HCT116 (cell line): ENCODE data around the gene TRMT61B. TPM values are rescaled to one million over a fixed set of nuclear protein-coding genes. Genes with fewer than 3 reads are reported as not detected.

Experiments used
- ATAC-seq: fragments of 200-7000 bp; cut with Tn5 transposase; 2 replicates; pipeline ENCODE4 v1.9.1; 2020; ENCODE audit warnings: mild to moderate bottlenecking, moderate library complexity
- BruUV-seq: library from RNA; stranded (reverse); fragments of 400-500 nt; replicated peaks from 2 replicates; lab custom pipeline; 2021; lab: Mats Ljungman, UMichigan
- CTCF ChIA-PET: fragments of 300-600 bp; sonication (Branson Sonifier 250); formaldehyde crosslinking; loops from one replicate; lab custom pipeline; 2021; ENCODE audit warnings: antibody characterized with exemption; lab: Charles Lee
- POLR2A ChIA-PET: fragments of 300-600, 350-600 bp; sonication (Branson Sonifier 250); formaldehyde crosslinking; loops from one replicate; lab custom pipeline; 2021; ENCODE audit warnings: antibody characterized with exemption; lab: Charles Lee
- RAD21 ChIA-PET, 2 experiments: fragments of 300-600 bp; sonication (Branson Sonifier 250); formaldehyde crosslinking; loops; one replicate each; lab custom pipeline; 2023; ENCODE audit warnings: low total read pairs in 2 of 2; ENCODE audit not compliant: uncharacterized antibody in 2 of 2, unreplicated experiment in 2 of 2, low non-redundant PET in 1 of 2; lab: Charles Lee
- DNase-seq: peaks from one replicate; pipeline ENCODE4 v3.0.0-alpha.2; 2010; ENCODE audit warnings: low read depth, low spot score
- H2AFZ ChIP-seq: fragments of 200-600 bp; shearing (Covaris generic), sonication (generic); 2 replicates; pipeline ENCODE4 v1.6.1; 2017; ENCODE audit warnings: low read depth, mixed run types, mixed read lengths, antibody characterized with exemption, low read length; ENCODE audit not compliant: poor library complexity, severe bottlenecking
- H3K27ac ChIP-seq: 2 replicates; pipeline ENCODE4 v1.5.1; 2012; ENCODE audit warnings: low read depth, low read length
- H3K27me3 ChIP-seq: fragments of 200-600 bp; sonication (generic); 2 replicates; pipeline ENCODE4 v1.6.1; 2016; ENCODE audit warnings: mixed run types, low read length, mixed read lengths; ENCODE audit not compliant: insufficient read depth
- H3K36me3 ChIP-seq, 2 experiments: fragments of 200-500 bp in 1 of 2; fragments of 200-600 bp in 1 of 2; sonication (Bioruptor generic) in 1 of 2; sonication (generic) in 1 of 2; 2 replicates each; pipeline versions ENCODE4 v1.5.1 to v1.6.1; 2014 to 2016; ENCODE audit warnings: low read length in 2 of 2, inconsistent platforms in 1 of 2, mixed read lengths in 1 of 2, mixed run types in 1 of 2; ENCODE audit not compliant: insufficient read depth in 2 of 2, control insufficient read depth in 1 of 2
- H3K4me1 ChIP-seq, 2 experiments: fragments of 200-600 bp in 1 of 2; sonication (generic) in 1 of 2; 2 replicates each; pipeline versions ENCODE4 v1.5.1 to v1.6.1; 2012 to 2017; ENCODE audit warnings: low read length in 2 of 2, inconsistent platforms in 1 of 2, mild to moderate bottlenecking in 1 of 2, mixed read lengths in 1 of 2, mixed run types in 1 of 2, moderate library complexity in 1 of 2; ENCODE audit not compliant: insufficient read depth in 2 of 2, control insufficient read depth in 1 of 2
- H3K4me2 ChIP-seq: fragments of 200-600 bp; sonication (generic); 2 replicates; pipeline ENCODE4 v1.6.1; 2017; ENCODE audit warnings: mixed run types, low read length, mixed read lengths
- H3K4me3 ChIP-seq, 2 experiments: fragments of 200-600 bp in 1 of 2; sonication (generic) in 1 of 2; replicated peaks in 1 of 2; 2 replicates each; pipeline ENCODE4 v1.5.1; 2011 to 2016; ENCODE audit warnings: low read length in 2 of 2, control low read depth in 1 of 2, low read depth in 1 of 2, mild to moderate bottlenecking in 1 of 2, mixed read lengths in 1 of 2, mixed run types in 1 of 2
- H3K79me2 ChIP-seq: fragments of 200-600 bp; sonication (generic); 2 replicates; pipeline ENCODE4 v1.6.1; 2017; ENCODE audit warnings: mild to moderate bottlenecking, mixed run types, low read length, moderate library complexity, mixed read lengths; ENCODE audit not compliant: insufficient read depth
- H3K9ac ChIP-seq: fragments of 200-600 bp; sonication (generic); 2 replicates; pipeline ENCODE4 v1.6.1; 2016; ENCODE audit warnings: low read length, mixed read lengths
- H3K9me2 ChIP-seq: fragments of 200-600 bp; sonication (generic), shearing (Covaris generic); 2 replicates; pipeline ENCODE4 v1.6.1; 2017; ENCODE audit warnings: mixed run types, mild to moderate bottlenecking, moderate library complexity; ENCODE audit not compliant: insufficient read depth
- H3K9me3 ChIP-seq, 2 experiments: fragments of 200-500 bp in 1 of 2; fragments of 200-600 bp in 1 of 2; sonication (Bioruptor generic) in 1 of 2; sonication (generic) in 1 of 2; 2 replicates each; pipeline ENCODE4 v1.6.1; 2014 to 2017; ENCODE audit warnings: low read length in 2 of 2, mixed read lengths in 2 of 2, inconsistent platforms in 1 of 2, low read depth in 1 of 2, mild to moderate bottlenecking in 1 of 2, mixed run types in 1 of 2, moderate library complexity in 1 of 2; ENCODE audit not compliant: control insufficient read depth in 1 of 2, insufficient read depth in 1 of 2
- H4K20me1 ChIP-seq: fragments of 200-600 bp; sonication (generic), shearing (Covaris generic); 2 replicates; pipeline ENCODE4 v1.6.1; 2017; ENCODE audit warnings: mixed run types, mild to moderate bottlenecking, moderate library complexity; ENCODE audit not compliant: insufficient read depth
- EZH2 ChIP-seq: fragments of 200-600 bp; sonication (generic); IDR thresholded peaks from 2 replicates; pipeline ENCODE4 v1.6.1; 2017; ENCODE audit warnings: antibody characterized with exemption, mixed run types
- FOSL1 ChIP-seq: IDR thresholded peaks from 2 replicates; pipeline ENCODE4 v1.6.1; 2012; ENCODE audit warnings: low read depth
- SP1 ChIP-seq: IDR thresholded peaks from 2 replicates; pipeline ENCODE4 v1.6.1; 2012; ENCODE audit warnings: low read depth
- SRF ChIP-seq: IDR thresholded peaks from 2 replicates; pipeline ENCODE4 v1.6.1; 2012; ENCODE audit warnings: low read depth
- TCF7L2 ChIP-seq: IDR thresholded peaks from 2 replicates; pipeline ENCODE4 v1.7.0; 2011; ENCODE audit warnings: borderline replicate concordance, inconsistent platforms; ENCODE audit not compliant: insufficient read depth, insufficient read length; ENCODE audit errors: extremely low read depth
- YY1 ChIP-seq: IDR thresholded peaks from 2 replicates; pipeline ENCODE4 v1.6.1; 2011; ENCODE audit warnings: low read length, low read depth, moderate library complexity, mild to moderate bottlenecking; ENCODE audit not compliant: insufficient replicate concordance; ENCODE audit errors: extremely low read depth
- intact Hi-C: fragments of 100-400 bp; cut with micrococcal nuclease; formaldehyde crosslinking; loops from 2 replicates; pipeline ENCODE4 v1.10.0; 2022
- total RNA-seq: library from RNA; stranded (reverse); gene quantifications from one replicate; pipeline ENCODE4 v1.2.1, GENCODE V29; 2021; ENCODE audit not compliant: unreplicated experiment
- TF ChIP-seq, protein P1 (sequence below): IDR thresholded peaks from 2 replicates; pipeline ENCODE4 v1.6.1; 2012
- TF ChIP-seq, protein P2 (sequence below), 3 experiments: fragments of 200-600 bp in 1 of 3; sonication (generic) in 1 of 3; IDR thresholded peaks in 2 of 3; conservative IDR thresholded peaks in 1 of 3; 2 replicates each; pipeline ENCODE4 v1.5.1; 2012 to 2017; ENCODE audit warnings: low read depth in 2 of 3, low read length in 2 of 3, antibody characterized with exemption in 1 of 3, borderline replicate concordance in 1 of 3, control low read depth in 1 of 3, mild to moderate bottlenecking in 1 of 3, mixed read lengths in 1 of 3, mixed run types in 1 of 3, moderate library complexity in 1 of 3; ENCODE audit not compliant: insufficient read depth in 1 of 3
- TF ChIP-seq, protein P3 (sequence below): IDR thresholded peaks from 2 replicates; pipeline ENCODE4 v1.6.1; 2012; ENCODE audit warnings: low read depth

TRMT61B gene
- total RNA-seq, 1 experiment from 2014 or later, result 12.8 TPM

DNA sequence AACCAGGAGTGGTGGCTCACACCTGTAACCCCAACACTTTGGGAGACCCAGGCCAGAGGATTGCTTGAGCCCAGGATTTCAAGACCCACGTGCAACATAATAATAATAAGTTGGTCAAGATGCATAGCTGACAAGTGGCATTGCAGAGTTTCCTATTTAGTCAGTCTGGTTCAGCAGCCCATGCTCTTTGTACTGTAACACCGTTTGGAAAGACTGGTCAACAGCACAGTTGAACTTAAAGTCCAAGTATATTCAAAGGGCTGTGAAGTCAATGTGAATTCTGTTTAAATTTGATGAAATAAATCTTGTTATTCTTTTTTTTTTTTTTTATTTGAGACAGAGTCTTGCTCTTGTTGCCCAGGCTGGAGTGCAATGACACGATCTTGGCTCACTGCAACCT lies 1.5 kb upstream of the TRMT61B start:
- Histone ChIP-seq H3K4me2 (no peak overlapping the region), H4K20me1 (no peaks in the 10 kb centered on the region), H2AFZ (no peak overlapping the region), H3K79me2 (peaks cover 35% of the 10 kb centered on the region), H3K4me3 (no peak overlapping the region), H3K27me3 (peaks cover 12% of the 10 kb centered on the region), H3K36me3 (0 out of 4 replicates have a peak, but pooled peaks cover 0 to 3% of the 10 kb centered on the region in 2 experiments), H3K27ac (no peak overlapping the region), H3K9me2 (no peaks in the 10 kb centered on the region), H3K9ac (no peak overlapping the region), H3K4me1 (peaks cover 10 to 14% of the 10 kb centered on the region in 2 experiments; a peak in 3 of 4 replicates), H3K9me3 (no peaks in the 10 kb centered on the region)
- CTCF ChIA-PET, result no interaction called here
- TF ChIP-seq YY1 (no peak), SP1 (no peak), EZH2 (no peak), FOSL1 (no peak), TCF7L2 (no peak), SRF (no peak)
- TF ChIP-seq, protein P1, sequence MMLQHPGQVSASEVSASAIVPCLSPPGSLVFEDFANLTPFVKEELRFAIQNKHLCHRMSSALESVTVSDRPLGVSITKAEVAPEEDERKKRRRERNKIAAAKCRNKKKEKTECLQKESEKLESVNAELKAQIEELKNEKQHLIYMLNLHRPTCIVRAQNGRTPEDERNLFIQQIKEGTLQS, result no peak
- TF ChIP-seq, protein P2, sequence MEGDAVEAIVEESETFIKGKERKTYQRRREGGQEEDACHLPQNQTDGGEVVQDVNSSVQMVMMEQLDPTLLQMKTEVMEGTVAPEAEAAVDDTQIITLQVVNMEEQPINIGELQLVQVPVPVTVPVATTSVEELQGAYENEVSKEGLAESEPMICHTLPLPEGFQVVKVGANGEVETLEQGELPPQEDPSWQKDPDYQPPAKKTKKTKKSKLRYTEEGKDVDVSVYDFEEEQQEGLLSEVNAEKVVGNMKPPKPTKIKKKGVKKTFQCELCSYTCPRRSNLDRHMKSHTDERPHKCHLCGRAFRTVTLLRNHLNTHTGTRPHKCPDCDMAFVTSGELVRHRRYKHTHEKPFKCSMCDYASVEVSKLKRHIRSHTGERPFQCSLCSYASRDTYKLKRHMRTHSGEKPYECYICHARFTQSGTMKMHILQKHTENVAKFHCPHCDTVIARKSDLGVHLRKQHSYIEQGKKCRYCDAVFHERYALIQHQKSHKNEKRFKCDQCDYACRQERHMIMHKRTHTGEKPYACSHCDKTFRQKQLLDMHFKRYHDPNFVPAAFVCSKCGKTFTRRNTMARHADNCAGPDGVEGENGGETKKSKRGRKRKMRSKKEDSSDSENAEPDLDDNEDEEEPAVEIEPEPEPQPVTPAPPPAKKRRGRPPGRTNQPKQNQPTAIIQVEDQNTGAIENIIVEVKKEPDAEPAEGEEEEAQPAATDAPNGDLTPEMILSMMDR (IDR thresholded peaks at IDR 0.05 in 2 of 3, conservative IDR thresholded peaks at IDR 0.05 in 1 of 3; ENCODE audit: borderline replicate concordance in 1 of 3, insufficient read depth in 1 of 3, low read depth in 2 of 3, low read length in 2 of 3), result no peak
- TF ChIP-seq, protein P3, sequence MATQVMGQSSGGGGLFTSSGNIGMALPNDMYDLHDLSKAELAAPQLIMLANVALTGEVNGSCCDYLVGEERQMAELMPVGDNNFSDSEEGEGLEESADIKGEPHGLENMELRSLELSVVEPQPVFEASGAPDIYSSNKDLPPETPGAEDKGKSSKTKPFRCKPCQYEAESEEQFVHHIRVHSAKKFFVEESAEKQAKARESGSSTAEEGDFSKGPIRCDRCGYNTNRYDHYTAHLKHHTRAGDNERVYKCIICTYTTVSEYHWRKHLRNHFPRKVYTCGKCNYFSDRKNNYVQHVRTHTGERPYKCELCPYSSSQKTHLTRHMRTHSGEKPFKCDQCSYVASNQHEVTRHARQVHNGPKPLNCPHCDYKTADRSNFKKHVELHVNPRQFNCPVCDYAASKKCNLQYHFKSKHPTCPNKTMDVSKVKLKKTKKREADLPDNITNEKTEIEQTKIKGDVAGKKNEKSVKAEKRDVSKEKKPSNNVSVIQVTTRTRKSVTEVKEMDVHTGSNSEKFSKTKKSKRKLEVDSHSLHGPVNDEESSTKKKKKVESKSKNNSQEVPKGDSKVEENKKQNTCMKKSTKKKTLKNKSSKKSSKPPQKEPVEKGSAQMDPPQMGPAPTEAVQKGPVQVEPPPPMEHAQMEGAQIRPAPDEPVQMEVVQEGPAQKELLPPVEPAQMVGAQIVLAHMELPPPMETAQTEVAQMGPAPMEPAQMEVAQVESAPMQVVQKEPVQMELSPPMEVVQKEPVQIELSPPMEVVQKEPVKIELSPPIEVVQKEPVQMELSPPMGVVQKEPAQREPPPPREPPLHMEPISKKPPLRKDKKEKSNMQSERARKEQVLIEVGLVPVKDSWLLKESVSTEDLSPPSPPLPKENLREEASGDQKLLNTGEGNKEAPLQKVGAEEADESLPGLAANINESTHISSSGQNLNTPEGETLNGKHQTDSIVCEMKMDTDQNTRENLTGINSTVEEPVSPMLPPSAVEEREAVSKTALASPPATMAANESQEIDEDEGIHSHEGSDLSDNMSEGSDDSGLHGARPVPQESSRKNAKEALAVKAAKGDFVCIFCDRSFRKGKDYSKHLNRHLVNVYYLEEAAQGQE, result no peak
- DNase-seq (no peak), ATAC-seq (no peak)
- BruUV-seq, result no TSS peak
- POLR2A ChIA-PET, result no interaction called here
- intact Hi-C loops, result no loop called here
- RAD21 ChIA-PET, result no interaction called here
